Left ventricle myocardium superior (tissue), 1 donor: ENCODE data around the gene ZNF580. TPM values are rescaled to one million over a fixed set of nuclear protein-coding genes. Genes with fewer than 3 reads are reported as not detected.

Source experiments
- ATAC-seq: fragments of 200-7000 bp; cut with Tn5 transposase; one replicate; pipeline ENCODE4 v1.9.1; 2020; ENCODE audit warnings: mild to moderate bottlenecking, moderate library complexity
- DNase-seq: peaks from one replicate; pipeline ENCODE4 v3.0.0-alpha.2; 2020
- intact Hi-C: fragments of 100-400 bp; cut with micrococcal nuclease; formaldehyde crosslinking; loops from one replicate; pipeline ENCODE4 v1.11.0; 2022
- long read RNA-seq: library from polyadenylated mRNA; unstranded; transcript quantifications from one replicate; pipeline ENCODE4 v2.0.0, GENCODE V29; 2021
- total RNA-seq: library from RNA; stranded (reverse); fragmentation: NEBNext Ultra II Directional; extraction: Animal tissue kit (Norgen Biotek cat#: 25700); gene quantifications from one replicate; pipeline ENCODE4 v1.2.1, GENCODE V29; 2021
- donor health status: DM: no; HTN: yes; CAD: no; lungs with severe emphysema.

Gene ZNF580, protein sequence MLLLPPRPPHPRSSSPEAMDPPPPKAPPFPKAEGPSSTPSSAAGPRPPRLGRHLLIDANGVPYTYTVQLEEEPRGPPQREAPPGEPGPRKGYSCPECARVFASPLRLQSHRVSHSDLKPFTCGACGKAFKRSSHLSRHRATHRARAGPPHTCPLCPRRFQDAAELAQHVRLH
- total RNA-seq: 12.3 TPM
- long read RNA-seq, transcript ZNF580-201 (2 exons, 1,261 nt): major isoform, 5 of 8 reads
- long read RNA-seq, partial matches to known transcripts: 0 of 8 reads
- long read RNA-seq, other reads (novel, unspliced or antisense): 0 of 8 reads

DNA sequence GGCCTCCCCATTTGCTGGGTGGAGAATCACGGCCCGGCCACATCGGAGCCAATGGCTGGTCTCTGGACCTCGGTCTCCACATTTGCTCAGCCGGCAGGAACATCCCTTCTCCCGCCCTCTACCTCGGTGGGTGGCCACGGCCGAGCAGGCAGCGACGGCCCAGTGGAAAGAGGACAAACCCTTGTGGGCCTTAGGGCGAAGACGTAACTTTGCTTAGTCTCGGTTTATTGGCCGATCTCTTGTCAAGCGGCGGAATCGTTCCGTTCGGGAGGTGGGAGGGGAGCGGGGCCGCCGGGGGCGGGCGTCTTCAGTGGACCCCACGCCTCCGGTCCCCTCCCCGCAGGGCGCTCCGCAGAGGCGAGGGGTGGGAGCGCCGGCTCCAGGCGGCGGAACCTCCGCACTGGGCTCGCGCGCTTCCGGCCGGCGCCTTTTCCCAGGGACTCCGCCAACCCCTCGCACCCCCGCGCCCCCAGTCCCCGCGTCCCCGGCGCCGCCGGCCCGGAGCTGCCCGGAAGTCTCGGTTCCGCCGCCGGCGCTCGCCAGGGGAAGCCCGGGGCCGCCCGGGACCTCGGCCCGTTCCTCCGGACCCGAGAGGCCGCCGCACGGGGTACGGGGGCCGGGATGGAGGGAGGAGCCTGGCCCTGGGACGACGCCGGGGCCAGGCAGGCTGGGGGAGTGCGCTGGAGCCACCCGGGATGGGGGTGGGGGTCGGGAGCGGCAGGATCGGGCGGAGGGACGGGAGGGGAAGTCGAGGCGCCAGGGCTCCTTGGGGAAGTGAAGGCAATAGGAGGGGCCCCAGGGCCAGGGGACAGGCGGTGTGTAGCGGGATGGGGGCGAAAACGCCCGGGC is at the start of gene ZNF580:
Gene ZNF580, plus strand, starts transcription at position 426 of the 849 bp plus-strand sequence. CDS start 1,507 bp downstream, outside the sequence.
- peak; percentile 73 for ATAC-seq
- DNase-seq: peak; percentile 84
- intact Hi-C loops: no loop called here

DNA sequence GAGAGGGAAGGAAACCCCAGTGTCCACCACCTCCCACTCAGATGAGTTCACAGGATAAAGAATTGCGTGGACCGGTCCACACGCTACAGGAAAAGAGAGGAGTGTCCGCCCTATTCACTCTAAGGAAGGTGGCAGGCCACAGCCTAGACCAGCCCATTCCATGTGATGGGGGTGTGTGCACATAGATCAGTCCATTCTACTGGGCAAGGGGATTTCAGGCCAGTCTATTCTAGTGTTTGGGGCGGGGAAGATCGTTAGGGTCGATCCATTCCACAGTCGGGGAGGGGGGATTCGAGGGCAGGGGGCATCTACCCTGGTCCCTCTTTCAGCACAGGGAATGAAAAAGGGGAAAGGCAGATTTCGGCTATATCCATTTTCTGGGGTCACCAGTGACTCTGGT is 49.2 kb upstream of the ZNF580 start:
- intact Hi-C loops: no loop called here
- DNase-seq (no peak), ATAC-seq (no peak)

DNA sequence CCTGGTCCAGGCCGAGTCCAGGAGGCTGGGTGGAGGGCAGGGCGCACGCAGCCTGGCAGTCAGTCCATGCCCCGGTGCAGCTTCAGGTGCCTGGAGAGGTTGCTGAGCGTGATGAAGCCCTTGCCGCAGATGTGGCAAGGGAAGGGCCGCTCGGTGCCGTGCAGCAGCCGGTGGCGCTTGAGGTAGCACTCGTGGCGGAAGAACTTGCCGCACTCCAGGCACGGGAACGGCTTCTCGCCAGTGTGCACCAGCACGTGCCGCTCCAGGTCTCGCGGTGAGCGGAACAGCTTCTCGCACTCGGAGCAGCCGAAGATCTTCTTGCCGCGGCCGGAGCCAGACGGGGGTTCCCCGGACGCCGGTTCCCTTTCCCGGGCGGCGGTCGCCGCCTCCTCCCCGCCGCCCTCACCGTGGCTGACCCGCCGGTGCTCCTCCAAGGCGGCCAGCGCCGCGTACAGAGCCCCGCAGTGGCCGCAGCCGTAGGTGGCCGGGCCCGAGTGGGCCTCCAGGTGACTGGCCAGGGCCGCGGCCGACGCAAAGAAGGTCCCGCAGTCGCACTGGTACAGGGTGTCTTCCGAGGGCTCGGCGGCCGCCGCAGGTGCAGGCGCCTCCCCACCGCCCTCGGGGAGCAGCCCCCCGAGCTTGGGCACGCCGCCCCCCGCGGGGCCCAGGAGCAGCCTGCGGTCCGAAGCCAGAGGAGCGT is 48.3 kb upstream of the ZNF580 start:
- intact Hi-C loops: no loop called here
- DNase-seq (peak; percentile 27), ATAC-seq (no peak)

DNA sequence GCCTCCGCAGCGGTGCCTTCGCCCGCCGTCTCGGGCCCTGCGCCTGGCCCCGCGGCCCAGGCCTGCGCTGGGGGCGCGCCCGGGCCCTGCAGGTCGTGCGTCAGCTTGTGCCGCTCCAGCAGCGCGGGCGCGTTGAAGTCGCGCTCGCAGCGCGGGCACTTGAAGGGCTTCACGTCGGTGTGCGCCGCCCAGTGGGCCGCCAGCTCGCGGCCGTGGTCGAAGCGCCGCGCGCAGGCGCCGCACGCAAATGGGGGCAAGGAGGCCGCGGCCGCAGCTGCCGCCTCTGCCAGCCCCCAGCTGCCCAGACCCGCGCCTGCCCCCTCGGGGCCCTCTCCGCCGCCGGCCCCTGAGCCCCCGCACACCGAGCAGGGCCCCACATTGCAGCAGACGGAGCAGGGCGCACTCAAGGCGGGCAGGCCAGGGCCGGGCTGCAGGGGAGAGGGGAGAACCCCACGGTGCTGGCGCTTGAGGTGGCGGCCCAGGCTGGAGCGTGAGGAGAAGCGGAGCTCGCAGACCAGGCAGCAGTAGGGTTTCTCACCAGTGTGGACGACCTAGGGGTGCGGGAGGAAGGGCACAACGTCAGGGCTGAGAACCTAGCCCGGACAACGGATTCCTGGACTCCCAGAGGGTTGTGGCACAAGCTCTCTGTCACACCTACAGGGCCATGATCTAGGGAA is 47.6 kb upstream of the ZNF580 start:
- intact Hi-C loops: no loop called here

DNA sequence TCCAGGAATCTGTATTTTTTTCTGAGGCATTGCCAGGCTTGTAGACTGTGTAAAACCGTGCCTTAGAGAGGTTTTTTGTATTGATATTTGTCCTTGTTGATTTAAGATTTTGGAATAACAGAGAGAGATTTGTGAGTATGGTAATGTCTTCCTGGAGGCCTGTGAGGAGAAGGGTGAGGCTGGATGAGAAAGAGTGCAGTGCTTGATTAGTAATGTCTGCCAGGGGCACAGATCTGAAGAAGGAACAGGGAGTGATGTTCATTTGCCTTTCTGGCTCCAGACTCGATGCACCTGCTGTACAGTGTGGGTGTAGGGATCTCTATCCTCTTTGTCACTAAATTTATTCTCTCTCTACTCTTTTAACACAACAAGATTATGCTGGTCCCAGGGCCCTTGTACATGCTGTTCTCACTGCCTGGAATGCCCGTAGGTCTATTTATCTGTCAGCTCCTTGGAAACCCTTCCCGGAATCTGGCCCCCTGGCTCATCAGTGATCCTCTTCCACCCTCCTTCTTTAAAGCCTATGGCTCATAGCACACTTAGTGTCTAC is 45.7 kb upstream of the ZNF580 start:
- DNase-seq (no peak), ATAC-seq (no peak)
- intact Hi-C loops: no loop called here

More for the DNA sequence above, 47.6 kb upstream of the ZNF580 start:
- peak; percentile 9 for ATAC-seq
- peak; percentile 37 for DNase-seq

DNA sequence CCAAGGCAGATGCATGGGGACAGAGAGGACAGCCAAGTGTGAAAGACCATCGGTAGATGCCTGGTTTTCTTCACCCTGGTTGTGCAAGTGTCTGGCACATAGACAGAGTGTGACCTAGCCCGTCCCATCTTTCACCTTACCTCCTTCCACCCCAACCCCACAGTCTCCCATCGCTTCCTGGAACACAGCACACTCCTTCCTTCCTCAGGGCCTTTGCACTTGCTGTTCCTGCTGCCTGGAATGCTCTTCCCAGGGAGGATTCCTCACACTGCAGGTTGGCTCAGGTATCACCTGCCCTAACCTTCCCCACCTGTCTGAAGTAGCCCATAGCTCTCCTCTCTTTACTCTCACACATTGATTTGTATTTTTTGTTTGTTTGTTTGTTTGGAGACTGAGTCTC is 44.5 kb upstream of the ZNF580 start:
- intact Hi-C loops: no loop called here
- DNase-seq (no peak), ATAC-seq (no peak)

DNA sequence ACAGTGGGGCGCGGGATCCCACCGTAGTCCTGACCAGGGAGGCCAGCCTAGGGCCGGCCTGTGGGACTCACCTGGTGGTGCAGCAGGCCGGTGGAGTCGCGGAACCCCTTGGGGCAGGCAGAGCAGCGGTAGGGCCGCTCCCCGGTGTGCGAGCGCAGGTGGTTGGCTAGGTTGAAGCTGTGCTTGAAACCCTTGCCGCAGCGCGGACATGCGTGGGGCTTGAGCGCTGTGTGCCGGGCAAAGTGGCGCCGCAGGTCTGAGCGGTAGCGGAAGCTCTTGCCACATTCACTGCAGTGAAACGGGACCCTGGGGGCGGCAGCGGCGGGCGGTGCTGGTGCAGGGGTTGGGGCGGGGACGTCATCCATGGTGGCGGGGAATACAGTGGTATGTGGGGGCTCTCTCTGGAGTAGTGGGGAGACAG is 43.3 kb upstream of the ZNF580 start:
- ATAC-seq: no peak

DNA sequence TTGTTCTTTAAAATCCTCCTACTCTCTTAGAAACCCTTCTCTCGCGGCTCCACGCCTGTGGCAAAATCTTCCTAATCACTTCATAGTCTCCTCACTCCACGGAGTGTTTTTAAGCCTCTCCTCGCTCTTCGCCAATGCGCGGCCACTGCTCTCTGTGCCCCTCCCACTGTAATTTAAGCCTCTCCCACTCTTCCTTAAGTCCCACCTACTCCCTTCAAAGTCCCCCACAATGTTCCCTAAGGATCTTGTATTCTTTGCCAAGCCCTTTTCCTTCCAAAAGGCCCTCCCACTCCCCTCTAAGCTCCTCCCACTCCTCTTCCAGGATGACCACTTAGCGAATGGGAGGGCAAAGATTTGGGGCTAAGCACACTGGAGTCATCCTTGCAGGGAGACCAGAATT is 42.8 kb upstream of the ZNF580 start:
- ATAC-seq (no peak), DNase-seq (no peak)
- intact Hi-C loops: no loop called here

More for the DNA sequence above, 43.3 kb upstream of the ZNF580 start:
- DNase-seq: peak; percentile 48
- intact Hi-C loops: no loop called here

DNA sequence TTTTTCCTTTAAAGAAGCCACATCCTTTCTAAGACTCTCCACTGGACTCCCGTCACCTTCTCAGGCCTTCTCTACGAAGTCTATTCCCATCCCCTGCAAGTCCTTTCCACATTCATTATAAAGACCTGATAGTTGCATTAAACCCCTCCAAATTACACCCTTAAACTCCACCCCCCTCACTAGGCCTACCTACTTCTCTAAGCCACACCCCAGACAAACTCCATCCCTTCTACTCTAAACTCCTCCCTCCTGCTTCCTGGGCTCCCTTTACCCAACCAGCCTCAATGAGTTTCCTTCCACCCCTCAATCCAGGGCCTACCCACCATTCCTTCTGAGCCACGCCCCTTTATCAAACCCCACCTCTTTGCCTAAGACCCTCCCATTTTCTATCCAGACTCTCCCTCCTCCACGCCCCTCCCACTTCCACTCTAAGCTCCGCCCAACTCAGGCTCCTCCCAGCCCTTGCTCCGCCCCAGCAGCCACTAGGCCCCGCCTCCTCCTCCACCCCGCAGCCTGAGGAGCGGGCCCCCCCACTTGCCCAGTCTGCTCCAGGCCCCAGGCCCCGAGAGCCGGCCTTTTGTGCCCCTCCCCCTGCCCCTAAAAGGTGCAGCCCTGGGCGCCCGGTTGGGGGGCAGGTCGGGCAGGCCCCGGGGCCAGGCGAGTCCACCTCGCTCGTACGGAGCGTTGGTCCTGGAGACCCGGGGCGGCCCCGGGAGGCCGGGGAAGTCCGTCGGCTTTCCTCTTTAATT is 41.9 kb upstream of the ZNF580 start:
- peak; percentile 78 for ATAC-seq
- DNase-seq: peak; percentile 93
- intact Hi-C loops: no loop called here

DNA sequence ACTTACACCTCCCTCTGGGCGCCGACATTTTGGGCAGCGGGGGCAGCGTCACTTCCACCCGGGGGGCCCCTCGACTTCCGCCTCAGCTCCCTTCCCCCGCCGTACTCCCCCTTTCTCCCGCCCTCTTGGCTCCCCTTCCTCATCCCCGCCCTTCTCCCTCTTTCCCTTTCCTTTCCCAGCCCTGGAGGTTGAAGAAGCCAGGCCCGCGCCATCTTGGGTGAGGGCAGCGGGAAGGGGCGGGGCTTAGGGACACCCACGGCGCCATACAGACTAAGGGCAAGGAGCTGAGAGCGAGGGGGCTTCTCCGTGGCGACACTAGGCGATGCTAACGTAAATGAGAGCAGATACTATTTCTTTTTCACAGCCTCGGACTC is 41.3 kb upstream of the ZNF580 start, which contains the start of gene FIZ1:
Gene FIZ1, minus strand, starts transcription at position 50 of the 374 bp plus-strand sequence. CDS start 1,652 bp downstream, outside the sequence.
- intact Hi-C loops: no loop called here
- peak; percentile 98 for DNase-seq
- ATAC-seq: peak; percentile 88

DNA sequence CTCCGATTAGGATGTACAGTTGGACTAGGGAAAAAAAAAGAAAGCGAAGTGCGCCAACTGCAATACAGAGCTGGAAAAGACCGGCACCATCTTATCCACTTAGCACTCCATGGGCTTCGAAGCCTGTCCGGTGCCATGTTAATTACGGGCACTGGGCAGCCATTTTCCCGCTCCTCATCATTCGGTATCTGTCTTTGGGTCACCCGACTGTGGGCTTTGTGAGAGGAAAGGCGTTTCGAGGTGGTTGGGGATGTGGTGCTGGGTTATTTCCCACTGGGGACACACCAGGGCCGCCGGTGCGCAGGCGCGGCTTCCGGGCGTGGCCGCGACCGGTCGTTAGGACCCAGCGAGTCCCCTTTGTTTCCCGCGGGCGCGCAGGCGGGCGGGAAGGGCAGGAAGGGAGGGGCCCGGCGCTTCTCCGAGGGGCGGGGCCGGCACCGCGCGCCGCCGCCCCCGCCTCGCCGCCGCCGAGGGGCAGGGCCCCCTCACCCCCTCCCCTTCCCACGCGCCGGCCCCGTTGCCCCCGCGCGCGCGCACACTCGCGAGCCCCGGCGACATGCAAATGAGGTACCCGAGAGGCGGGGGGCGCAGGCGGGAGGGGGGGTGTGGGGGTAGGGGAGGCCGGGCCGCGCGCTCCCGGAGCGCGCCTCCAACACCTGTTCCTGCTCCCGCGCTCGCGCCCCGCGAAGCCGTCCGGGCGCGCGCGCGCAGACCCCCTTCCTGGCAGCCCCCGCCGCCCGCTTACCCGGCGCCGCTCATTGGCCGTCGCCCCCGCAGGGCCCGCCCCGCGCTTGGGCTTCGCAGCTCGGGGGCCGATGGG is 40.8 kb upstream of the ZNF580 start, which contains the start of gene ZNF524:
Gene ZNF524, plus strand, starts transcription at position 447 of the 820 bp plus-strand sequence. CDS start 1,825 bp downstream, outside the sequence.
- DNase-seq: peak; percentile 91
- ATAC-seq: peak; percentile 67
- intact Hi-C loops: loop anchor here (10.0 kb wide), 1 partner anchor 85 kb away; no protein-coding TSS in a partner anchor

DNA sequence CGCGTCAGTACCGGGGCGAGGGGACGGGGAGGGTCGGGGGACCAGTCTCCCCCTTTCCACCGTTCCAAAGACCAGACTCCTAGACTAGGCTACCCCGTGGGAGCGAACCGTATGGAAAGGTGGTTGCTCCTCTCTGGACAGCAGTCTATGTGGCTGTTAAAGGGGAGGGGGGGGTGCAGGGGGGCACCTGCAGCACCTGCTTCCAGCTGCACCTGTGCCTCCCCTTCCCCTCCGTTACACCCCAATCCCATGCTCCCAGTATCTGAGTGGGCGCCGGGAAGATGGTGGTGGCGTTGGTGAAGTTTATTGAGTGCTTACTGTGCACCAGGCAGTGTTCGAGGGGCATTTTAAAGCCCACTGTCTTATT is 40.2 kb upstream of the ZNF580 start:
- DNase-seq (no peak), ATAC-seq (no peak)
- intact Hi-C loops: loop anchor here (10.0 kb wide), 1 partner anchor 86 kb away; no protein-coding TSS in a partner anchor

DNA sequence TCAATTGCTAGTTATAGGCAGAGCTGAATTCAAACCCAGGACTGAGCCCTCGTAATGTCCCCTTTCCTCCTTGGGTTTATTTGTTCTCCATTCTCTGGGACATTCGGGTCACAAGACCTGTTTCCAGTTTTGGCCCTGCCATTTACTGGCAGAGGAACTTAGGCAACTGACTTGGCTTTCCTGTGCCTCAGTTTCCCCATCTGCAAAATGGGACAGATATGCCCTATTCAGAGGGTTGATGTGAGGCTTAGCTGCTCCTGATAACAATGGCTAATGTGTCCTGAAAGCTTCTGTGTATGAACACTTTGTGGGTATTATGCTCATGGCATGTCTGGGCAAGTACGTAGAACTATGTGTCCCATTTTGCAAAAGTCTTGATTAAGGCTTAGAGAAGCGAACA is 39.7 kb upstream of the ZNF580 start:
- no peak for DNase-seq
- no peak for ATAC-seq
- intact Hi-C loops: loop anchor here (10.0 kb wide), 1 partner anchor 86 kb away; no protein-coding TSS in a partner anchor

DNA sequence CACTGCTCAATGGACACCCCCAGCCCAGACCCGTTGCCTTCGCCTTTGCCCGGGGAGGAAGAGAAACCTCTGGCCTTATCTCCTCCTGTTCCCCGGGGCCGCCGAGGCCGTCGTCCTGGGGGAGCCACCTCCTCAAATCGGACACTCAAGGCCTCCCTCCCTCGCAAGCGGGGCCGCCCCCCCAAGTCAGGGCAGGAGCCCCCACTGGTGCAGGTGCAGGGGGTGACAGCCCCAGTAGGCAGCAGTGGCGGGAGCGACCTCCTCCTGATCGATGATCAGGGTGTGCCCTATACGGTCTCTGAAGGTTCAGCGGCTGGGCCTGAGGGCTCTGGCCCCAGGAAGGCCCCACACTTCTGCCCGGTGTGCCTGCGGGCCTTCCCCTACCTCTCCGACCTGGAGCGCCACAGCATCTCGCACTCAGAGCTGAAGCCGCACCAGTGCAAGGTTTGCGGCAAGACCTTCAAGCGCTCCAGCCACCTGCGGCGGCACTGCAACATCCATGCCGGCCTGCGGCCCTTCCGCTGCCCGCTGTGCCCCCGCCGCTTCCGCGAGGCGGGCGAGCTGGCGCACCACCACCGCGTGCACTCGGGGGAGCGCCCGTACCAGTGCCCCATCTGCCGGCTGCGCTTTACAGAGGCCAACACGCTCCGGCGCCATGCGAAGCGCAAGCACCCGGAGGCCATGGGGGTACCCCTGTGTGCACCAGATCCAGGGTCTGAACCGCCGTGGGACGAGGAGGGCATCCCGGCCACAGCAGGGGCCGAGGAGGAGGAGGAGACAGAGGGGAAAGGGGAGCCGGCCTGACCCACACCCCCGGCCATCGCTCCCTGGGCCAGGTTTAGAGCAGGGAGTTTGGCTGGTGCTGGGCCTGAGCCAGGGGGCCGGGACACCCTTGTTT is 38.4 kb upstream of the ZNF580 start:
- DNase-seq: peak; percentile 38
- intact Hi-C loops: loop anchor here (10.0 kb wide), 1 partner anchor 88 kb away; no protein-coding TSS in a partner anchor
- no peak for ATAC-seq

DNA sequence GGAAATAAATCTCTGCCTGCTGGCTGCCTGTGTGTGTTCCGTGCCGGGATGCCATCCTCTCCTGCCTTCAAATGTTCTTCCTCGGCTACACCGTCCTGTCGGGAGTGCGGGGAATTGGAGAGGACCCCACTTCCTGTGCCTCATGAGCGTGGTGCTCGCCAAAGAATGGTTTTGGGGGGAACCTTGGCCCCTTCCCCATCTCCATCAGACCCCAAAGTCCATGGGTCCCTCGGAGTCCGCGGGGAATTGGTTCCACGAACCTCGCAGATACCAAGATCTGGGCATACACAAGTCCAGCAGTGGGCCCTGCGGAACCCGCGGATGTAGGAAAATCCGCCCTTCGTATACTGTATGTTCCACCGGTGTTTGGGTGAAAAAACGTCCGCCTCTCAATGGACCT is 37.7 kb upstream of the ZNF580 start:
- intact Hi-C loops: loop anchor here (10.0 kb wide), 1 partner anchor 88 kb away; no protein-coding TSS in a partner anchor
- no peak for ATAC-seq

More for the DNA sequence above, 37.7 kb upstream of the ZNF580 start:
- DNase-seq: no peak
